Endothelial cell of umbilical vein (primary cell): ENCODE measurements around the gene PRTN3.

Experiments
- POLR2A ChIP-seq: IDR thresholded peaks from 2 replicates; pipeline ENCODE4 v1.6.1; 2012; ENCODE audit warnings: low read depth, mild to moderate bottlenecking, control low read depth, low read length
- POLR2AphosphoS5 ChIP-seq: IDR thresholded peaks from 2 replicates; pipeline ENCODE4 v1.6.1; 2012; ENCODE audit warnings: low read depth, mild to moderate bottlenecking, control low read depth, low read length, moderate library complexity; ENCODE audit not compliant: insufficient read depth
- TF ChIP-seq, protein P1 (sequence below), 2 donors: IDR thresholded peaks; 1 replicate in 1 of 2; 2 replicates in 1 of 2; pipeline ENCODE4 v1.5.1; 2011; ENCODE audit warnings: low read length in 2 of 2, mild to moderate bottlenecking in 2 of 2, moderate library complexity in 2 of 2, control low read depth in 1 of 2, inconsistent platforms in 1 of 2, low read depth in 1 of 2; ENCODE audit not compliant: insufficient read depth in 1 of 2; ENCODE audit errors: extremely low read depth in 1 of 2

DNA sequence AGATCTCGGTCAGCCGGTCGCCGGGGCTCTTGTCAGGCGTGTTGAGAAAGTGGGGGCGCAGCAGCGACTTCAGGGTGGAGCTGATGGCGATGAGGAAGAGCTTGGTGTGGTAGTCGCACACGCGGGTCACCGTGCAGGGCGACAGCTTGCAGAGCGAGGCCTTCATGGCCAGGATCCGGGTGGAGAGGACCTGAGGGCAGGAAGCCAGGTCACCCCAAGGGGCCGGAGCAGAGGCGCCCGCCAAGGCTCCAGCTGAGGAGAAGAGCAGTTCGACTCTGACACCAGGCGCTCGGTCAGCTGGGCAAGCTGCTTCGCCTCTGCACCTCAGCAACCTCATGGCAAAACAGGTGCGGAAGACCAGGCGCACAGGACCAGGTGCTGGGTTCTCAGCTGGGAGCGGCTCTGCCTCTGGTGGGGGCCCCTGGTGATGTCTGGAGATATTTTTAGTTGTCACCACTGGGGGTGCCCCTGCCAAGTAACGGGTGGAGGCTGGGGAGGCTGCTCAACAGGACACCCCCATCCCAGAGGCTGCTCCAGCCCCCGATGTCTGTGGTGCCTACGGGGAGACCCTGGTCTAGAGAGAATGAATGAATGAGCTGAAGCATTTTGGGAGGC lies 34.6 kb downstream of the PRTN3 start:
- TF ChIP-seq, protein P1, sequence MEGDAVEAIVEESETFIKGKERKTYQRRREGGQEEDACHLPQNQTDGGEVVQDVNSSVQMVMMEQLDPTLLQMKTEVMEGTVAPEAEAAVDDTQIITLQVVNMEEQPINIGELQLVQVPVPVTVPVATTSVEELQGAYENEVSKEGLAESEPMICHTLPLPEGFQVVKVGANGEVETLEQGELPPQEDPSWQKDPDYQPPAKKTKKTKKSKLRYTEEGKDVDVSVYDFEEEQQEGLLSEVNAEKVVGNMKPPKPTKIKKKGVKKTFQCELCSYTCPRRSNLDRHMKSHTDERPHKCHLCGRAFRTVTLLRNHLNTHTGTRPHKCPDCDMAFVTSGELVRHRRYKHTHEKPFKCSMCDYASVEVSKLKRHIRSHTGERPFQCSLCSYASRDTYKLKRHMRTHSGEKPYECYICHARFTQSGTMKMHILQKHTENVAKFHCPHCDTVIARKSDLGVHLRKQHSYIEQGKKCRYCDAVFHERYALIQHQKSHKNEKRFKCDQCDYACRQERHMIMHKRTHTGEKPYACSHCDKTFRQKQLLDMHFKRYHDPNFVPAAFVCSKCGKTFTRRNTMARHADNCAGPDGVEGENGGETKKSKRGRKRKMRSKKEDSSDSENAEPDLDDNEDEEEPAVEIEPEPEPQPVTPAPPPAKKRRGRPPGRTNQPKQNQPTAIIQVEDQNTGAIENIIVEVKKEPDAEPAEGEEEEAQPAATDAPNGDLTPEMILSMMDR (IDR thresholded peaks at IDR 0.05; ENCODE audit: extremely low read depth in 1 of 2, insufficient read depth in 1 of 2, low read depth in 1 of 2, low read length in 2 of 2), result no peak
- no peak for TF ChIP-seq POLR2A
- no peak for TF ChIP-seq POLR2AphosphoS5
